ENCODE results near the gene IL17B. TPM values are rescaled to one million over a fixed set of nuclear protein-coding genes. Genes with fewer than 3 reads are reported as not detected.

IL17B gene
- total RNA-seq, 1 donor from 2014 or later: not detected

GRCh38 chr5:149337736-149338135, 41.4 kb downstream of the IL17B start:
- H3K9me3 Mint-ChIP-seq (ENCODE audit: unreplicated experiment): no peaks in the 10 kb centered on the region
- TF ChIP-seq CTCF (IDR thresholded peaks at IDR 0.05): no peak
- H3K4me1 Mint-ChIP-seq (ENCODE audit: unreplicated experiment): peaks cover 21% of the 10 kb centered on the region
- no peaks in the 10 kb centered on the region for H3K27me3 Mint-ChIP-seq (ENCODE audit: unreplicated experiment)
- no peak overlapping the region for H3K27ac Mint-ChIP-seq (ENCODE audit: unreplicated experiment)
- no peak for DNase-seq (ENCODE audit: extremely low spot score, unreplicated experiment)
- H3K36me3 Mint-ChIP-seq (ENCODE audit: unreplicated experiment): peaks cover 3% of the 10 kb centered on the region
- H3K4me3 Mint-ChIP-seq (ENCODE audit: unreplicated experiment): no peak overlapping the region

- Mint-ChIP-seq H3K27me3 (ENCODE audit: unreplicated experiment) (no peaks in the 10 kb centered on the region), H3K9me3 (ENCODE audit: unreplicated experiment) (no peaks in the 10 kb centered on the region), H3K4me3 (ENCODE audit: unreplicated experiment) (no peak overlapping the region), H3K27ac (ENCODE audit: unreplicated experiment) (peak overlapping the region; percentile 71), H3K36me3 (ENCODE audit: unreplicated experiment) (peaks cover 3% of the 10 kb centered on the region), H3K4me1 (ENCODE audit: unreplicated experiment) (peaks cover 21% of the 10 kb centered on the region)
- no peak for DNase-seq (ENCODE audit: extremely low spot score, unreplicated experiment)
- no peak for TF ChIP-seq CTCF (IDR thresholded peaks at IDR 0.05)
Observed at GRCh38 chr5:149333711-149334443, 45.2 kb downstream of the IL17B start.

- no peaks in the 10 kb centered on the region for H3K36me3 Mint-ChIP-seq (ENCODE audit: unreplicated experiment)
- TF ChIP-seq CTCF (IDR thresholded peaks at IDR 0.05): no peak
- peaks cover 27% of the 10 kb centered on the region for H3K4me1 Mint-ChIP-seq (ENCODE audit: unreplicated experiment)
- no peak overlapping the region for H3K27ac Mint-ChIP-seq (ENCODE audit: unreplicated experiment)
- DNase-seq (ENCODE audit: extremely low spot score, unreplicated experiment): no peak
- H3K4me3 Mint-ChIP-seq (ENCODE audit: unreplicated experiment): no peak overlapping the region
- H3K27me3 Mint-ChIP-seq (ENCODE audit: unreplicated experiment): no peaks in the 10 kb centered on the region
- H3K9me3 Mint-ChIP-seq (ENCODE audit: unreplicated experiment): no peaks in the 10 kb centered on the region
Observed at GRCh38 chr5:149328177-149328576, 50.9 kb downstream of the IL17B start.

GRCh38 chr5:149326611-149327010, 52.5 kb downstream of the IL17B start:
- Mint-ChIP-seq H3K4me3 (ENCODE audit: unreplicated experiment) (no peak overlapping the region), H3K9me3 (ENCODE audit: unreplicated experiment) (no peaks in the 10 kb centered on the region), H3K27ac (ENCODE audit: unreplicated experiment) (peak overlapping the region; percentile 53), H3K27me3 (ENCODE audit: unreplicated experiment) (no peaks in the 10 kb centered on the region), H3K4me1 (ENCODE audit: unreplicated experiment) (peaks cover 35% of the 10 kb centered on the region), H3K36me3 (ENCODE audit: unreplicated experiment) (no peaks in the 10 kb centered on the region)
- TF ChIP-seq CTCF (IDR thresholded peaks at IDR 0.05): no peak
- no peak for DNase-seq (ENCODE audit: extremely low spot score, unreplicated experiment)

GRCh38 chr5:149325894-149326293, 53.2 kb downstream of the IL17B start:
- Mint-ChIP-seq H3K36me3 (ENCODE audit: unreplicated experiment) (no peaks in the 10 kb centered on the region), H3K4me3 (ENCODE audit: unreplicated experiment) (no peak overlapping the region), H3K27ac (ENCODE audit: unreplicated experiment) (peak overlapping the region; percentile 87), H3K27me3 (ENCODE audit: unreplicated experiment) (no peaks in the 10 kb centered on the region), H3K4me1 (ENCODE audit: unreplicated experiment) (peaks cover 40% of the 10 kb centered on the region), H3K9me3 (ENCODE audit: unreplicated experiment) (no peaks in the 10 kb centered on the region)
- TF ChIP-seq CTCF (IDR thresholded peaks at IDR 0.05): no peak
- DNase-seq (ENCODE audit: extremely low spot score, unreplicated experiment): no peak

All from osteocyte (in vitro differentiated cells).